Spleen (tissue), 7 donors: ENCODE results near the gene MEGF9.

Experiments used
- CTCF ChIP-seq, 11 experiments: fragments of 200-600 bp in 7 of 11; fragments of 450-650 bp in 4 of 11; sonication (generic) in 4 of 11; IDR thresholded peaks in 8 of 11; conservative IDR thresholded peaks in 3 of 11; 1 replicate in 7 of 11; 2 replicates in 4 of 11; pipeline versions ENCODE4 v1.4.0 to v1.8.0; 2016 to 2021; ENCODE audit warnings: antibody characterized with exemption in 11 of 11, inconsistent platforms in 4 of 11, mild to moderate bottlenecking in 1 of 11
- POLR2A ChIP-seq, 3 donors: fragments of 450-650 bp; IDR thresholded peaks; one replicate each; pipeline ENCODE4 v1.5.1; 2017; ENCODE audit warnings: antibody characterized with exemption in 3 of 3, mild to moderate bottlenecking in 1 of 3
- donor health status: DM: no; HTN: no; CAD: no; lungs with moderate emphysema.
- donor health status: DM: no; HTN: no; CAD: no.
- donor health status: DM: no; HTN: no; CAD: no.

DNA sequence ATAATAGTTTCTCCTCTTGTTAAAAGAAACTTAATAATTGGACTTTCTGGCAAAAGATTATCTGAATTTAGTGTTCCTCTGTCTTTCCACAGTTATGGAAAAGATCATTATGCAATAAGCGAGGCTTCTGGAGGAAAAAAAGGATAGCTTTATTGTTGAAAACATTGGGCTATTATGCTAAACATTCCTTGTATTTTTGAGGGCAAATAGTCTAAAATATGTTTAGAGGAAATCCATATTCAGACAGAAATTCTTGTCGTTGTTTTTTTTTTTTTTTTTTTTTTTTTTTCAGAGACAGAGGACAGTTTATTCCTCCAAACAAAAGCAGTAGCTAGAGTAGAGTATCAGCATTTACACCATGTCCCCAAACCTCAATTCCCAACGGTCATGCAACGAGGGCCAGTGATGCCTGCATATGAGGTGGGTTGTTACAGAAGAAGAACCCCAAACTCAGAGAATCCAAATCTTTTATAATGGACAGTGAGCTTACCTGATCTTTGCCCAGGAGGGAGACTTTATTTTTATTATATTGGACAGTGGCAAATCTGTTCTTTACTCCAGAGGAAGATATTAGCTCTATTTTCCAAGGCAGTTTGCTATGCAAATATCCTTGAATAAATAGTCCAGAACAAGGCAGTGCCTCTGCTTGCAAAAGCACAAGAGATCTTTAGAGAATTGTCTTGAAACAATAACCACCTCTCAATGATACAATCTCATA, 85.9 kb downstream of the MEGF9 start:
- TF ChIP-seq CTCF (IDR thresholded peaks at IDR 0.05 in 8 of 11, conservative IDR thresholded peaks at IDR 0.05 in 3 of 11), result no peak
- TF ChIP-seq POLR2A (IDR thresholded peaks at IDR 0.05), result no peak
